ENCODE measurements around the gene NR2F1-AS1.

Gene NR2F1-AS1

DNA sequence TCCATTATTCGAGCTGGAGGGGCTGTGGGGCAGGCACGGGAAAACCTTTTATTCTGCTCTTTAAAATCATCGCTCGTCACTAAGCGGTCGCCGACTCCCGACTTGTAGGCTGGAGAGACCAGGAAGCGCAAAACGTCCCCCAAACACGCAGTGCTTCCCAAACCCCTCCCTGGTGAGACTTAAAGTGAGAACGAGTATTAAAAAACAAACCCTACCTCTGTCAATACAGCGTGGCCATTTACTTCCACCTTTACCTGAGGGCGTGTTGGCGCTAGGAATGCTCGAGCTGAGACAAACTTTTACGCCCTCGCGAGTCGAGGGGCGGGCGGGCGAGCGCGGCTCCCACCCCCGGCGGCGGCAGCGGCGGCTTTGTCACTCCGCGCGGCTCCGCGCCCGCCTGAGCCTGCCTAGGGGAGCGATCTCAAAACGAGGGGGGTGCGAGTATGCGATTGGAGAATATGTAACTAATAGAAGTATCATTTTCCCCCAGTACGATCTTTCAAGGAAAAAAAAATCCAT lies at the start of gene NR2F1-AS1:
Gene NR2F1-AS1 (minus strand): TSS at position 293 of the 519 bp plus-strand sequence.
- no peak for DNase-seq

DNA sequence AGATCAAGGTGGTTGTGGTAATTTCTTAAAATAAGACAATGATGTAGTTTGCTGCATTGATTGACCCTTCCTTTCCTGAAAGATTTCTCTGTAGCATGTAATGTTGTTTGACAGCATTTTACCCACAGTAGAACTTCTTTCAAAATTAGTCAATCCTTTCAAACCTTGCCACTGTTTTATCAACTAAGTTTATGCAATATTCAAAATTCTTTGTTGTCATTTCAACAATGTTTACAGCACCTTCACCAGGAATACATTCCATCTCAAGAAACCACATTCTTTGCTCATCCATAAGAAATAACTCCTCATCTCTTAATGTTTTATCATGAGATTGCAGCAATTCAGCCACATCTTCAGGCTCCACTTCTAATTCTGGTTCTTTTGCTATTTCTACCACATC lies 45.8 kb upstream of the NR2F1-AS1 start:
- DNase-seq: no peak

DNA sequence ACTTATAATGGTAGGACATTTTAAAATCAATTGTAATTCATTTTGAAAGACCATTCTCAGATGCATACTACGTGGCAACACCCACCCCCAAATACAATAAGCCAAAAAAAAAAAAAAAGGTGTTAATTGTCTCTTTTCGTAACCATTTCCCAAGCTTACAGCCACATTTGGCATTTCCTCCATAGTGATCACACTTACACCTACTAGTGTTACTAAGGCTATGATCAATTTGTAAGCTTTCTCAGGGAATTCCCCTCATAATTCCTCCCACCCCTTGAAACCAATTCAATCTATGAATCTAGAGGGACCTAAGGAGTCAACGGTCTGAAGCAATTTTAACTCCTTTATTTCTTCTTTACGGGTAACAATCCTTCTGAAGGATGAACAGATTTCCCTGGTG lies 42.1 kb upstream of the NR2F1-AS1 start:
- no peak for DNase-seq

- DNase-seq: no peak
These were observed 41.3 kb upstream of the NR2F1-AS1 start for GRCh38 chr5:93622240-93622885.

- DNase-seq: no peak
These were observed 40.3 kb upstream of the NR2F1-AS1 start for GRCh38 chr5:93621327-93621798.

- DNase-seq: peak; percentile 48 to 57
These were observed 39.7 kb upstream of the NR2F1-AS1 start for GRCh38 chr5:93620487-93621326.

GRCh38 chr5:93616538-93617174 lies 35.6 kb upstream of the NR2F1-AS1 start:
- no peak for DNase-seq

GRCh38 chr5:93612855-93613243 lies 31.8 kb upstream of the NR2F1-AS1 start:
- DNase-seq: no peak

GRCh38 chr5:93611976-93612854 lies 31.2 kb upstream of the NR2F1-AS1 start:
- DNase-seq: peak; percentile 45 to 51

GRCh38 chr5:93611273-93611975 lies 30.4 kb upstream of the NR2F1-AS1 start:
- DNase-seq: peak in 1 of 2 experiments; percentile 16

DNA sequence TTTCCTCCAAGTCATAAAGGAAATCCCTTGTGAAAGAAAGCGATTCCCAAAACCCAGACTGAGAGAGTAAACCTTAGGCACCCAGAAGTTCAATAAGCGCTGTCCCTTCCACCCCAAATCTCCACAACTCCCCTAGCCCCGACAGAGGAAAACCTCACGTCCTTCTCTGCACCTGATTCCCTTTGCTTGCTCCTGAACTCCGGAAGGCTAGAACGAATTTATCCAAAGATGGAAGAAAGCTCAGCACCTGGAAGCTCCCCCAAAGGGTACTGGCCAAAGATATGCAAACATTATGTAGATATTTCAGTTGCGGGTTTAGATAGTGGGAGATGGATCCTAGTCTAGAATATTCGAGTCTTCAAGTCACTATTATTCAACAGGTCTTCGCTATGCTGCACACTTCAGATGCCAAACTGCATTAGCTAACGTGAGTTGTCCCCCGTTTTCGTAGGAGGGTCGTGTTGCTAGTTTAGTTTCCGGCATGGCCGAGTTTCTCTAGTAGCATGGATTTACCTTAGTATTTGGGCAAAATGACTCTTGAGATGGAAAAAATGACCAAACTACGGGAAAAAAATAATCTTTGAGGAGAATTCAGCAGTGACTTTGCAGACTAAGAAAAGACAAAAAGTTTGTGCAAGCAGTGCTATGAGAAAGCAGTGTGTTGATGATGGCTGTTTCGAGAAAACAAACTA lies 29.7 kb upstream of the NR2F1-AS1 start:
- no peak for DNase-seq

DNA sequence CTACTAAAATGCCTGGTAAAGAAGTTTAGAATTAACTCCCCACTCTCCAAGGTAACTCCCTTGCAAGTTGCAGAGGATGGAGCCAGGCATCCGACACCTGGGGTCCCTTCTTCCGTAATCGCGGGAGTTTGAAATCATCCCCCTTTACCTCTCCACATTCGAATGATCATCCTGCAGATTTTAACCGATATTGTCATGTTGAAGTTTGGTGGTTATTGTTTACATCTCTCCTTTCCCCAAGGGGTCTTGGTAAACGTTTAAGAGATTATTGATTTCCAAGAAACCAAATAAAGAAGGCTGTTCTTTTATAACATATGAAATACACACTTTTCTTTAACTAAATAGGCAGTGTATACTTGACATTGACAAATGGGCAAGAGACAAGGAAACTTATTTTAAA lies 28.7 kb upstream of the NR2F1-AS1 start:
- DNase-seq: no peak

DNA sequence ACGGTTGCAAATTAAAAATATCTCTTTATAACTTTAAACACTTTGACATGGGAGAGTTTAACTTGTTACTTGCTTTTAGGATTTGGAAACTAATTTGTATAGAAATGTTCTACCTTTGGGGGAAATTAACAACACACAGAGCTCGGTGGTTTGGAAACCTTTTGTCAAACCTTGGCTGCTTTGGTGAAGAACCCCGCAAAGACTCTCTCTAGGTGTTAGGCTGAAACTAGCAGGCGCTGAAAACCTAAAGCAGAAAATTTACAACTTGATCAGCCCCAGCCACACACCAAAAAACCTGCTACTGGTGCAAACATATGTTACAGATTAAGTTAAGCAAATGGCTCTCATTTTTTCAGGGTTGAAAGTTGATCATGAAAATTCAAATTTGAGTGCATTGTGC lies 27.8 kb upstream of the NR2F1-AS1 start:
- no peak for DNase-seq

- peak; percentile 59 to 76 for DNase-seq
These were observed 26.6 kb upstream of the NR2F1-AS1 start for GRCh38 chr5:93607367-93608258.

DNA sequence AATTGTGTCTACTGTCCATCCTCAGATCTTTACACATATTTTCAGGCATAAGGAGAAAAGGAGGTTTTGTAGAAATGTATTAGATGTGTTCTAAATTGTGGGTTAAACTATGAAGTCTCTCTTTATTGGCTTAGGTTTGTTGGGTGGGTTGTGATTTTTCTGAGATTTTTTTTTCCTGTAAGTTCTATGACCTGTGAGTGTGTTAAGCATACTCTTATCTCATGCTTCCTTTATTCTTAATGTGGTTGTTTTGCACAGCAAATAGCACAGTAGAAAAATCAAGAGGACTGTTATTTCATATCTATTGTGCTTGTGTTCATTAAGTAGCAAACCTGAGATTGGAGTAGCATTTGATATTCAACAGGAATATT lies 25.3 kb upstream of the NR2F1-AS1 start:
- DNase-seq: no peak

DNA sequence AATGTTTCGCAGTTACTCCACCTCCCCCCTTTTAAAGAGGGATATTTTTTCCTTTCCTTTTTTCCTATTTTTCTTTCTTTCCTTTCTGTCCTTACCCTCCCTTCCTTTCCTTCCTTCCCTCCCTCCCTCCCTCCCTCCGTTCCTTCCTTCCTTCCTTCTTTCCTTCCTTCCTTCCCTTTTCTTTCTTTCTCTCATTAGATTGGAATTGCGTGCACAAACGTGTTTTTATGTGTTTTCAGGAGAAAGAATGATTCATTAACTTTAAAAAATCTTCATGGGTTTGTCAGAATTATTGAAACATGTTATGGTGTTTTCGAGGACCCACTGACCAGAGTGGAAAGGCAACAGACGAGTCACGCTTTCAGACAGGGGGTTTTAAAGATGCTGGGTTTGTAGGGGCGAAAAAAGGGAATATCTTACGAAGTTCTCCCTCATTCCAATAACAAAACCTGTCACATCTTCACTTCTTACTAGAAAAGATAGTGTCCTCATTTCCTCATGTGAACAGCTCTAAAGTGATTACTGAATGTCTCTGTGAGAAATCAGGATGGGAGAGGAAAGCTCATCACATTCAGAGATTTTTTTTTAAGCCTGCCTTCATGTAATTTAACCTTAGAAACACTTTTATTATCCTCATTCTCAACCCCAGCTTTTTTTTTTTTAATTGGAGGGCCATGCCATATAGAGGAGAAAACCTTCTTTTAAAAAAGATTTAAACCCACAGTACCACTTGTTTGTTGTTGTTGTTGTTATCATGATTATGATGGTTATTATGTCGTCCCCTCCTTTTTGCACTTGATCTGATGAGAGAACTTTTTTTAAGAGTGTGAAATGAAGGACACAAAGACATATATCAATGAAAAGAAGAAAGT lies 23.9 kb upstream of the NR2F1-AS1 start:
- no peak for DNase-seq

DNA sequence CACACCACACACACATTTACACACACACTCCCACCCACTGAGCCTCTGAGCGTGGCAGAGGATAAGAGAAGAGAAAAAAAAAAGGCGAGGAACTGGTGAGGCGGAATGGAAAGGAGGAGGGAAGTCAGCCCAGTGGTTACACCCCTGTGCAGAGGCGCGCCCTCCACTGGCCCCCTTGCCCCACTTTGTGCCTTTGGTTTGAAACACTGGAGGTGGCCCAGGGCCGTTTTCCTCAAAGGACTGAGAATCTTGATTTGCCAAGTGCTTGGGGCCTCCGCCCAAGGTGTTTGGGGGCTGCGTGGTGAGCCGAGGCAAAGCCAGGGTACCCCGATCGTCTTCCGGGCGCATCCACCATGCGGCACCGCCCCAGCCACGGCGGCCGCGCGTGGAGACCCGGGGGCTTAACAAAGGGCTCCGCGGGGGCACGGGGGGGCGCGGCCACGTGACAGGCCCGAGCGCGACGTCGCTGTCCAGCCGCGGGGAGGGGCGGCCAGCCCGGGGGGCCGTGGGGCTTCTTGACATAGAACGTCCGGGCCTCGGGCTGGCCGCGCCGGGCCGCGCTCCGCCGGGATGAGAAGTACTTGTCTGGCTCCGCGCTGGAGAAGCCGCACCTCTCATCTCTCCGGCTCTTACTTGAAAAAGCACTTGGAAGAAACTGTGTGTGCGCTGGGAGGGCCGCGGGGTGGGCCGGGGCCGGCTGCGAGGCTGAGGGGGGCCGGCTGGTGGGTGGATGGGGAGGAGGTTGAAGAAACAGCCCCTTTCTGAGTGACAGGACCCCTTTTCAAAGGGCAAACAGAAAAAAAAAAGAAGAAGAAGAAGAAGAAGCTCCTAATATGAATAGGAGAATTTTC lies 23.0 kb upstream of the NR2F1-AS1 start:
- no peak for DNase-seq
